ENCODE results near the gene SCYGR7.

DNA sequence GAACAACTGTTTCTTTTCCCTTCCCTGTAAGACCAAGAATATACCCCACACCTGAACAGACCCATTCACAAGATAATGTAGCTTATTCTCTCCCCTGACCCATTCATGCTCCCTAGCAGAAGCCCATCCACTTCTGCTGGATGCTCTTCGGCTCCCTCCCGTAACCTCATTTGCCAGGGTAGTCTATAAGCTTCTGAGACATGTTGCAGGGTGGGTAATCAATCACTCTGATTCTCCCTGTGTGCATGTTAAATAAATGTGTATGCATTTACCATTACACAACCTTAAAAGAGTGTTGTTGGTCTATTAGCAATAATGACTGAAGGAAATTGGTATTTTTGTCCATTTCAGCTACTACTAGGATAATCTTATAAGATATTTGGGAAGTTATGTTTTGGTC, 11.6 kb upstream of the SCYGR7 start:
- TF ChIP-seq, protein P1, sequence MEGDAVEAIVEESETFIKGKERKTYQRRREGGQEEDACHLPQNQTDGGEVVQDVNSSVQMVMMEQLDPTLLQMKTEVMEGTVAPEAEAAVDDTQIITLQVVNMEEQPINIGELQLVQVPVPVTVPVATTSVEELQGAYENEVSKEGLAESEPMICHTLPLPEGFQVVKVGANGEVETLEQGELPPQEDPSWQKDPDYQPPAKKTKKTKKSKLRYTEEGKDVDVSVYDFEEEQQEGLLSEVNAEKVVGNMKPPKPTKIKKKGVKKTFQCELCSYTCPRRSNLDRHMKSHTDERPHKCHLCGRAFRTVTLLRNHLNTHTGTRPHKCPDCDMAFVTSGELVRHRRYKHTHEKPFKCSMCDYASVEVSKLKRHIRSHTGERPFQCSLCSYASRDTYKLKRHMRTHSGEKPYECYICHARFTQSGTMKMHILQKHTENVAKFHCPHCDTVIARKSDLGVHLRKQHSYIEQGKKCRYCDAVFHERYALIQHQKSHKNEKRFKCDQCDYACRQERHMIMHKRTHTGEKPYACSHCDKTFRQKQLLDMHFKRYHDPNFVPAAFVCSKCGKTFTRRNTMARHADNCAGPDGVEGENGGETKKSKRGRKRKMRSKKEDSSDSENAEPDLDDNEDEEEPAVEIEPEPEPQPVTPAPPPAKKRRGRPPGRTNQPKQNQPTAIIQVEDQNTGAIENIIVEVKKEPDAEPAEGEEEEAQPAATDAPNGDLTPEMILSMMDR (IDR thresholded peaks at IDR 0.05): no peak
- TF ChIP-seq POLR2A (IDR thresholded peaks at IDR 0.05): no peak
